Activated T-cell treated with anti-CD3 and anti-CD28 coated beads for 48 hours (primary cell): ENCODE results near the gene CDH23.

ENCODE experiments used
- DNase-seq: peaks from one replicate; pipeline ENCODE4 v3.0.0-alpha.2; 2020; ENCODE audit warnings: low read depth

Gene CDH23

GRCh38 chr10:71538608-71539260 is 142.0 kb downstream of the CDH23 start:
- DNase-seq: no peak

- no peak for DNase-seq
Measured at GRCh38 chr10:71539442-71540118, 142.9 kb downstream of the CDH23 start.

- DNase-seq: no peak
Measured at GRCh38 chr10:71542478-71542877, 145.8 kb downstream of the CDH23 start.

- no peak for DNase-seq
Measured at GRCh38 chr10:71543608-71544170, 147.0 kb downstream of the CDH23 start.

- DNase-seq: no peak
Measured at GRCh38 chr10:71545001-71545400, 148.3 kb downstream of the CDH23 start.

- no peak for DNase-seq
Measured at GRCh38 chr10:71546220-71546619, 149.5 kb downstream of the CDH23 start.

GRCh38 chr10:71547312-71547711 is 150.6 kb downstream of the CDH23 start:
- no peak for DNase-seq

GRCh38 chr10:71547876-71548846 is 151.4 kb downstream of the CDH23 start:
- DNase-seq: no peak

GRCh38 chr10:71549766-71550533 is 153.2 kb downstream of the CDH23 start:
- no peak for DNase-seq

GRCh38 chr10:71550628-71551027 is 153.9 kb downstream of the CDH23 start:
- no peak for DNase-seq

GRCh38 chr10:71551970-71552369 is 155.2 kb downstream of the CDH23 start:
- DNase-seq: no peak

- no peak for DNase-seq
Measured at GRCh38 chr10:71553432-71553831, 156.7 kb downstream of the CDH23 start.

GRCh38 chr10:71554671-71555070 is 158.0 kb downstream of the CDH23 start:
- no peak for DNase-seq

GRCh38 chr10:71555087-71555723 is 158.5 kb downstream of the CDH23 start:
- DNase-seq: no peak

- DNase-seq: no peak
Measured at GRCh38 chr10:71555724-71556119, 159.0 kb downstream of the CDH23 start.

- DNase-seq: no peak
Measured at GRCh38 chr10:71558991-71559390, 162.3 kb downstream of the CDH23 start.

- DNase-seq: no peak
Measured at GRCh38 chr10:71561003-71561574, 164.4 kb downstream of the CDH23 start.

- DNase-seq: no peak
Measured at GRCh38 chr10:71562181-71562580, 165.5 kb downstream of the CDH23 start.

GRCh38 chr10:71562904-71563303 is 166.2 kb downstream of the CDH23 start:
- no peak for DNase-seq

GRCh38 chr10:71564194-71564820 is 167.6 kb downstream of the CDH23 start:
- DNase-seq: no peak
